ENCODE data around the gene AIMP1.

The AIMP1 gene

DNA sequence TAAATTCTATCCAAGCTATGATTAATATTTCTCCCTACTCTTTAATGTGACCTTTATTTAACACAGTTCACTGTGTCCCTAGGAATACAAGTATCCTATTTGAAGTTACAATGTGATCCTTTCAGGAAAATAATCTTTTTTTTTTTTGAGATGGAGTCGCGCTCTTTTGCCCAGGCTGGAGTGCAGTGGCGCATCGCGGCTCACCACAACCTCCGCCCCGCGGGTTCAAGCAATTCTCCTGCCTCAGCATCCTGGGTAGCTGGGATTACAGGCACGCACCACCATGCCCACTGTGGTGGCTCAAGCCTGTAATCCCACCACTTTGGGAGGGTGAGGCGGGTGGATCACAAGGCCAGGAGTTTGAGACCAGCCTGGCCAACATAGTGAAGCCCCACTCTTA, 22.3 kb upstream of the AIMP1 start:
- H3K9me3 ChIP-seq (ENCODE audit: control insufficient read depth in 1 of 2, low read length in 2 of 2): no peaks in the 10 kb centered on the region
- H3K27me3 ChIP-seq (ENCODE audit: low read depth, low read length): no peaks in the 10 kb centered on the region
- H3K4me1 ChIP-seq (ENCODE audit: control insufficient read depth in 1 of 2, insufficient read depth in 2 of 2, low read length in 2 of 2): no peaks in the 10 kb centered on the region
- H3K4me3 ChIP-seq (ENCODE audit: low read depth in 1 of 2, low read length in 2 of 2): no peak overlapping the region
- peaks cover 12 to 21% of the 10 kb centered on the region in 2 donors for H3K36me3 ChIP-seq (ENCODE audit: control insufficient read depth in 1 of 2, insufficient read depth in 2 of 2, low read length in 2 of 2)
- H3K27ac ChIP-seq (ENCODE audit: low read length): no peak overlapping the region

DNA sequence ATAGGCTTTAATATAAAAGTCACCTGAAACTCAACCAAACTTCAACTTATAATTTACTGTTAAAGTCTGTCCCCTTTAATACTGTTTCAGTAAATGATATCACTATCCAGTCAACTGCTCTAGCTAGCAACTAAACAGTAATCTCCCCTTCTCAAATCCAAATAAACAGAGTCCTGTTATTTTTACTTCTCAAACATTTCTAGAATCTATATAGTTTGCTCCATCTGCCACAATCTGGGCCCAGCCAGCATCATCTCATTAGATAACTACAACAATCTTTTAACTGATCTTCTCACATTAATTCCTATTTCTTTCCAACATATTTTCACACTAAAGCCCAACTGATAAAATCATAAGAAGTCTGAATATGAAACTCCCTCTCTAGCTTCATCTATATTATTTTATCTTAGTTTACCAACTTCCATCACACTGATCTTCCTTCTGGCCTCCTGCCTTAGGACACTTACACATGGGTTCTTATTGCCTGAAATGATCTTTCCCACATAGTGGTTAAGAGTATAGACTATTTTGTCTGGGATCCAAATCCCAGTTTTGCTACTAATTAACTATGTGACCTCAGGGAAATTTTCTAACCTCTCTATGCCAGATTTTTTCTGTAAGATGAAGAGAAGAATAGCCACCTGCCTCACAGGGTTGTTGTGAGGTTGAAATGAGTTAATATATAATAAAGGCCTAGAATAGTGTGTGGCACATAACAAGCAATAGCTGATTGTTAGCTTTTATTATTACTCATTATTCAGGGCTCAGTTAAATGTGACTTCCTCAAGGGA, 18.9 kb upstream of the AIMP1 start:
- peaks cover 8 to 25% of the 10 kb centered on the region in 2 donors for H3K36me3 ChIP-seq (ENCODE audit: control insufficient read depth in 1 of 2, insufficient read depth in 2 of 2, low read length in 2 of 2)

DNA sequence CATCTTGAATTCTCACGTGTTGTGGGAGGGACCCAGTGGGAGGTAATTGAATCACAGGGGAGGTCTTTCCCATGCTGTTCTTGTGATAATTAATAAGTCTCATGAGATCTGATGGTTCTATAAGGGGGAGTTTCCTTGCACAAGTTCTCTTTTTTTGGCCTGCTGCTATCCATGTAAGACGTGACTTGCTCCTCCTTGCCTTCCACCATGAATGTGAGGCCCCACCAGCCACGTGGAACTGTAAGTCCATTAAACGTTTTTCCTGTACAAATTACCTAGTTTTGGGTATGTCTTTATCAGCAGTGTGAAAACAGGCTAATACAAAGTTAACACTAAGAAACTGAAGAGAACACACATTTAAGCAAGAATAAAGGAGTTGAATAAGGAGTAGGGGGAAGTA, 16.4 kb upstream of the AIMP1 start:
- Histone ChIP-seq H3K27me3 (ENCODE audit: low read depth, low read length) (no peaks in the 10 kb centered on the region), H3K27ac (ENCODE audit: low read length) (no peak overlapping the region), H3K4me3 (ENCODE audit: low read depth in 1 of 2, low read length in 2 of 2) (no peak overlapping the region), H3K4me1 (ENCODE audit: control insufficient read depth in 1 of 2, insufficient read depth in 2 of 2, low read length in 2 of 2) (no peaks in the 10 kb centered on the region), H3K36me3 (ENCODE audit: control insufficient read depth in 1 of 2, insufficient read depth in 2 of 2, low read length in 2 of 2) (peaks cover under 1 to 17% of the 10 kb centered on the region in 2 donors), H3K9me3 (ENCODE audit: control insufficient read depth in 1 of 2, low read length in 2 of 2) (no peaks in the 10 kb centered on the region)

More for the DNA sequence above, 18.9 kb upstream of the AIMP1 start:
- Histone ChIP-seq H3K4me1 (ENCODE audit: control insufficient read depth in 1 of 2, insufficient read depth in 2 of 2, low read length in 2 of 2) (no peaks in the 10 kb centered on the region), H3K9me3 (ENCODE audit: control insufficient read depth in 1 of 2, low read length in 2 of 2) (no peaks in the 10 kb centered on the region), H3K27ac (ENCODE audit: low read length) (no peak overlapping the region), H3K4me3 (ENCODE audit: low read depth in 1 of 2, low read length in 2 of 2) (no peak overlapping the region), H3K27me3 (ENCODE audit: low read depth, low read length) (no peaks in the 10 kb centered on the region)

DNA sequence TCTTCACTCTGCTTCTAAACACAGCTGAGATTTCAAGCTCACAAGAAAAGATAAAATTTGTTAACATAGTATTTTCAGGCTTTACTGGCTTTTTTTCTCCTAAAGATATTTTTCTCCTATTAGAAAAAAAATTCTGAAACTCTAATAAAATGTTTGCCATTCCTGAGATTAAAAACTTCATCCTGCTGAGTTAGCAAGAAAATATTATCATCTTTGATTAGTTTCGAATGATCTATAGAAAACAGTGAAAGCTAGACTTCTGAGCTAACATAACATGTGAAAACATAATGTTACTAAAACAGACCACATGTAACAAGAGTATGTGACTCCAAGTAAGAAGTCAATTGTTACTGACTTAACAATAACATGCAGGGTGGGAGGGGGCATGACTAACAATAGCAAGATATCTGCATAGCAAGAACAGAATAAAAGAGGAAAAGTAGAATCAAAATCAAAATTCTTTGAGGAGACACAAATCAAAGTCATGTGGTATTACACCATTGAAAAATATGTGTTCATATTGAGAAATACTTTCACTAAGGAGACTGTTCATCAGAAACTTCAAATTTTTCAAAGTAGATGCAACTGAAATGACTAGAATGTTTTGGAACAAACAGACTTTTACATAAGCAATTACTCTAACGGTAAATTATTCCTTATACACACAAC, 14.8 kb upstream of the AIMP1 start:
- peaks cover 3 to 17% of the 10 kb centered on the region in 2 donors for H3K36me3 ChIP-seq (ENCODE audit: control insufficient read depth in 1 of 2, insufficient read depth in 2 of 2, low read length in 2 of 2)
- no peak overlapping the region for H3K4me3 ChIP-seq (ENCODE audit: low read depth in 1 of 2, low read length in 2 of 2)
- H3K27ac ChIP-seq (ENCODE audit: low read length): no peak overlapping the region
- no peaks in the 10 kb centered on the region for H3K9me3 ChIP-seq (ENCODE audit: control insufficient read depth in 1 of 2, low read length in 2 of 2)
- H3K27me3 ChIP-seq (ENCODE audit: low read depth, low read length): no peaks in the 10 kb centered on the region
- no peaks in the 10 kb centered on the region for H3K4me1 ChIP-seq (ENCODE audit: control insufficient read depth in 1 of 2, insufficient read depth in 2 of 2, low read length in 2 of 2)

DNA sequence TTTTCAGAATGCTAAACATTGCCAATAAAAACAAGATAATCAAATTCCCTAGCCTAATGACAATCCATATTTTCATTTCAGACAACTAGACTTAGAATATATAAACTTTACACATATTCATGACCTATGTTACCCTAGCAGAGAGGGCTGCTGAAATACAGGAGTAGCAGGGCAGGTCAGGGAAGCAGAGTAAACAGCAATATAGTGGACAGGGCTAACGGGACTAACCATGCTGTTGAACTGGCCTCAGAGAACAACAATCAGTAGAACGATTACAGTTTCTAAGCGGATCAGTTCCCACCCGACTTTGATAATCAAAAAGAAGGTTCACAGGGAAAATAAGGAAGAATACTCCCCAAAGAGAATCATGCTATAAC, 14.3 kb upstream of the AIMP1 start:
- H3K36me3 ChIP-seq (ENCODE audit: control insufficient read depth in 1 of 2, insufficient read depth in 2 of 2, low read length in 2 of 2): peaks cover 3 to 17% of the 10 kb centered on the region in 2 donors
- no peak overlapping the region for H3K4me3 ChIP-seq (ENCODE audit: low read depth in 1 of 2, low read length in 2 of 2)
- no peaks in the 10 kb centered on the region for H3K9me3 ChIP-seq (ENCODE audit: control insufficient read depth in 1 of 2, low read length in 2 of 2)
- no peaks in the 10 kb centered on the region for H3K27me3 ChIP-seq (ENCODE audit: low read depth, low read length)
- no peak overlapping the region for H3K27ac ChIP-seq (ENCODE audit: low read length)
- no peaks in the 10 kb centered on the region for H3K4me1 ChIP-seq (ENCODE audit: control insufficient read depth in 1 of 2, insufficient read depth in 2 of 2, low read length in 2 of 2)

DNA sequence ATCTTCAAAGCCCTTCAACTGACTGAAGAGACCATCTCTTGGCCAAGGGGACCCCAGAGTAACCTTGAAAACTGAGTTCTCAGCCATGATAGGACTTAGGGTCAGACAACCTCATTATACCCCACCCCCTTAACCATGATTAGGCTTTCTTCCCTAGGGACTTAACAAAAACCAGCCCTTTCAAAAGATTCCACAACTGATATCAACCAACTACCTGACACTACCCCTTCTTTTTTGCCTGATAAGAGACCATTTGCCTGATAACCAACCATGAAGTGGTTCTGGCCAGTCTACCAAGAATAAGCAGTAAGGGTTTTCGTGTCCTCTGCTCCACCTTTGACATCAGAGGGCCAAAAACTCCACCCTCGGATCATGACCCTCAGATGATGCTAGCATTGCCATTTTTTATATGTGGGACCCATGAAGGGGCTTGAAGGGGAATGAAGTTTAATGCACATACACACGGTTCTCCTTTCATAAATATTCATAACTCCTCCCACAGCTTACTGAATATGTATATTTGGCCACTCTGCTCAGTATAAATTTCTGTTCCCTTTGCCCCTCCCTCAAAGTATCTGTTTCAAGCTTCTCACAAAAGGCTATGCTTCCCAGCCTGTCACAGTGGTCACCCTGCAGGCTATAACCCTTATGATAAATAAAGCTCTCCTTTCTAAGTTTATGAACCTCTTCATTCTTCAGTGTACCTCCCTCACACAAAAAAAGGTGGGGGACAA, 12.6 kb upstream of the AIMP1 start:
- H3K27ac ChIP-seq (ENCODE audit: low read length): no peak overlapping the region
- no peaks in the 10 kb centered on the region for H3K27me3 ChIP-seq (ENCODE audit: low read depth, low read length)
- H3K36me3 ChIP-seq (ENCODE audit: control insufficient read depth in 1 of 2, insufficient read depth in 2 of 2, low read length in 2 of 2): peaks cover 3 to 16% of the 10 kb centered on the region in 2 donors
- H3K9me3 ChIP-seq (ENCODE audit: control insufficient read depth in 1 of 2, low read length in 2 of 2): no peaks in the 10 kb centered on the region
- no peak overlapping the region for H3K4me3 ChIP-seq (ENCODE audit: low read depth in 1 of 2, low read length in 2 of 2)
- H3K4me1 ChIP-seq (ENCODE audit: control insufficient read depth in 1 of 2, insufficient read depth in 2 of 2, low read length in 2 of 2): no peaks in the 10 kb centered on the region

DNA sequence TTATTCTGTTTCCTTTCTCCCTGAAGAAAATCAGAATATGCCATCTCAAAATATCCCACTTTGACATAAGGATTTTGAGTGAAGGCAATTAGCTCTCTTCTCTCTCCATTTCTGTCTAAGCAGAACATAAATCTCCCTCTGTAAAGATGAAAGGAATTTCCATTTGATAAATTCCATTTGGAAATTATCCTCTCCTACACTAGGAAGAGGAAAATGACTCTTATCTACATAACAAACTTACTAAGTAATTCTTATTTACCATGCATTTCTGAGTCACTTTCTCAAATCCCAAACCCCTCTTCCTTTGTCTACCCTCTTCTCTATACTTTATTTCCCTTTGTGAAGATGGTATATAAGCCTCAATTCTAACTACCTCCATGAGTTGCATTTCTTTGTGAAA, 11.7 kb upstream of the AIMP1 start:
- H3K36me3 ChIP-seq (ENCODE audit: control insufficient read depth in 1 of 2, insufficient read depth in 2 of 2, low read length in 2 of 2): peaks cover 3 to 9% of the 10 kb centered on the region in 2 donors
- no peaks in the 10 kb centered on the region for H3K9me3 ChIP-seq (ENCODE audit: control insufficient read depth in 1 of 2, low read length in 2 of 2)
- no peaks in the 10 kb centered on the region for H3K27me3 ChIP-seq (ENCODE audit: low read depth, low read length)
- no peak overlapping the region for H3K27ac ChIP-seq (ENCODE audit: low read length)
- no peak overlapping the region for H3K4me3 ChIP-seq (ENCODE audit: low read depth in 1 of 2, low read length in 2 of 2)
- H3K4me1 ChIP-seq (ENCODE audit: control insufficient read depth in 1 of 2, insufficient read depth in 2 of 2, low read length in 2 of 2): no peaks in the 10 kb centered on the region

DNA sequence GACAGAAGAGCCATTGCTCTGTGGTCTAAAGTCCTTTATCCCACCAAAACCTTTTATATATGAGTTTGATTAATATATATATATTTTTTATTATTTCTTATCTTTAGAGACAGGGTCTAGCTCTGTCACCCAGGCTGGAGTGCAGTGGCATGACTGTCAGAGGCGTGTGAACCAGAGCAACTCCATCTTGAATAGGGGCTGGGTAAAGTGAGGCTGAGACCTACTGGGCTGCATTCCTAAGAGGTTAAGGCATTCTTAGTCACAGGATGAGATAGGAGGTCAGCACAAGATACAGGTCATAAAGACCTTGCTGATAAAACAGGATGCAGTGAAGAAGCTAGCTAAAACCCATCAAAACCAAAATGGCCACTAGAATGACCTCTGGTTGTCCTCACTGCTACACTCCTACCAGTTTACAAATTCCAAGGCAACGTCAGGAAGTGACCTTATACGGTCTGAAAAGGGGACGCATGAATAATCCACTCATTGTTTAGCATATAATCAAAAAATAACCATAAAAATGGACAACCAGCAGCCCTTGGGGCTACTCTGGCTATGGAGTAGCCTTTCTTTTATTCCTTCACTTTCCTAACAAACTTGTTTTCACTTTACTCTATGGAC, 10.8 kb upstream of the AIMP1 start:
- peaks cover 3 to 4% of the 10 kb centered on the region in 2 donors for H3K36me3 ChIP-seq (ENCODE audit: control insufficient read depth in 1 of 2, insufficient read depth in 2 of 2, low read length in 2 of 2)
- H3K27me3 ChIP-seq (ENCODE audit: low read depth, low read length): no peaks in the 10 kb centered on the region
- no peak overlapping the region for H3K4me3 ChIP-seq (ENCODE audit: low read depth in 1 of 2, low read length in 2 of 2)
- no peaks in the 10 kb centered on the region for H3K9me3 ChIP-seq (ENCODE audit: control insufficient read depth in 1 of 2, low read length in 2 of 2)
- H3K4me1 ChIP-seq (ENCODE audit: control insufficient read depth in 1 of 2, insufficient read depth in 2 of 2, low read length in 2 of 2): no peaks in the 10 kb centered on the region
- no peak overlapping the region for H3K27ac ChIP-seq (ENCODE audit: low read length)

DNA sequence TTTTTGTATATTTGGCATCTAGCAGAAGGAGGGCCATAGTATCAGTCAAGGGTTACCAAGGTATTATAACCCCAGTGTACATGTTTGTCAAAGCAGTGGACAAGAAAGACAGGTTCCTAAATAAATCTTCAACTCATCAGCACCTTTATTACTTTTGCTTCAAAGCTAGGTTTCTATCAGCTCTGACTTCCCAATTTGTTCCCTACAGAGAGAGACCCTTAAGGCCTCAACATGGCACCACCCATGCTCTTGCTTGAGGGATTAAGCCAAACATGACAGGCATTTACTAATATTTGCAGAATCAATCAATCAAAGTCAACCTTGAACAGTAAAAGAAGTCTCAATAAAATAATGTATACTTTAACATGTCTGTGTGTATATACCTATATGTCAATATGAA, 9.8 kb upstream of the AIMP1 start:
- H3K4me3 ChIP-seq (ENCODE audit: low read depth in 1 of 2, low read length in 2 of 2): no peak overlapping the region
- peaks cover 3 to 4% of the 10 kb centered on the region in 2 donors for H3K36me3 ChIP-seq (ENCODE audit: control insufficient read depth in 1 of 2, insufficient read depth in 2 of 2, low read length in 2 of 2)
- no peak overlapping the region for H3K27ac ChIP-seq (ENCODE audit: low read length)
- no peaks in the 10 kb centered on the region for H3K4me1 ChIP-seq (ENCODE audit: control insufficient read depth in 1 of 2, insufficient read depth in 2 of 2, low read length in 2 of 2)
- H3K9me3 ChIP-seq (ENCODE audit: control insufficient read depth in 1 of 2, low read length in 2 of 2): no peaks in the 10 kb centered on the region
- no peaks in the 10 kb centered on the region for H3K27me3 ChIP-seq (ENCODE audit: low read depth, low read length)

DNA sequence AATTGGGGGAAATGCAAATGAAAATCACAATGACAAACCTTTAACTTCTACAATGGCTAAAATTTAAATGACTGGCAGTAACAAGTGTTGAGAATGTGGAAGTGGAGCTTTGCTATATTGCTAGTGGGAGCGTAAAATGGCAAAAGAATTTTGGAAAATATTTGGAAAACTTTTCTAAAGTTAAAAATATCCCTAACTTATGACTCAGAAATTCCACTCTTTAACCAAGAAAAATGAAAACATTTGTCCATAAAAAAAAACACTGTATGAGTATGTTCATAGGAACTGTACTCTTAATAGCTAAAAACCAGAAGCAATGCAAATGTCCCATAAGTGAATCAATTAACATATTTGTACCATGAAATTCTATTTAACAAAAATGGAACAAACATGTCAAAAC, 4.0 kb upstream of the AIMP1 start:
- H3K4me1 ChIP-seq (ENCODE audit: control insufficient read depth in 1 of 2, insufficient read depth in 2 of 2, low read length in 2 of 2): peaks cover 10 to 19% of the 10 kb centered on the region in 2 donors
- H3K36me3 ChIP-seq (ENCODE audit: control insufficient read depth in 1 of 2, insufficient read depth in 2 of 2, low read length in 2 of 2): peaks cover 0 to 4% of the 10 kb centered on the region in 2 donors
- H3K27ac ChIP-seq (ENCODE audit: low read length): no peak overlapping the region
- no peaks in the 10 kb centered on the region for H3K27me3 ChIP-seq (ENCODE audit: low read depth, low read length)
- no peak overlapping the region for H3K4me3 ChIP-seq (ENCODE audit: low read depth in 1 of 2, low read length in 2 of 2)
- H3K9me3 ChIP-seq (ENCODE audit: control insufficient read depth in 1 of 2, low read length in 2 of 2): no peaks in the 10 kb centered on the region

DNA sequence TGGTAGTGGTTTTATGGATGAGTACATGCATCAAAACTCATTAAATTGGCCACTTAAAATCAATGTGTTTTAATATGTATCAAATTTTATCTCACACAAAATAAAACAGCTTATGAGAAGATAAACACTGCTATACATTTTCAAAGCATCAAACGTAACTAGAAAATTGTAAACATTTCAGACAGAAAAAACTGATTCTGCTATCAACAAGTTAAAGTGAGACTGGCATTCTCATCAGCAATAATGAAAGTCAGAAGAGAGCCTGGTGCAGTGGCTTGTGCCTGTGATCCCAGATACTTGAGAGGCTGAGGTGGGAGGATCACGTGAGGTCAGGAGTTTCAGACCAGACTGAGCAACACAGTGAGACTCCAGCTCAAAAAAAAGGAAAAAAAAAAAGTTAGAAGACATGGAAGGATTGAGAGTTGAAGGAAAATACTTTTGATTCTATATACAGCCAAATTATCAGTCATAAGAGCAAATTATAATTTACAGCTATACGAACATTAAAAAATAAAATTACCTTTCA, 3.3 kb upstream of the AIMP1 start:
- H3K36me3 ChIP-seq (ENCODE audit: control insufficient read depth in 1 of 2, insufficient read depth in 2 of 2, low read length in 2 of 2): peaks cover 0 to 4% of the 10 kb centered on the region in 2 donors
- H3K27me3 ChIP-seq (ENCODE audit: low read depth, low read length): no peaks in the 10 kb centered on the region
- no peaks in the 10 kb centered on the region for H3K9me3 ChIP-seq (ENCODE audit: control insufficient read depth in 1 of 2, low read length in 2 of 2)
- H3K4me3 ChIP-seq (ENCODE audit: low read depth in 1 of 2, low read length in 2 of 2): no peak overlapping the region
- H3K27ac ChIP-seq (ENCODE audit: low read length): no peak overlapping the region
- H3K4me1 ChIP-seq (ENCODE audit: control insufficient read depth in 1 of 2, insufficient read depth in 2 of 2, low read length in 2 of 2): peaks cover 17 to 26% of the 10 kb centered on the region in 2 donors
